Measurements from ENCODE around the gene MKLN1.

DNA sequence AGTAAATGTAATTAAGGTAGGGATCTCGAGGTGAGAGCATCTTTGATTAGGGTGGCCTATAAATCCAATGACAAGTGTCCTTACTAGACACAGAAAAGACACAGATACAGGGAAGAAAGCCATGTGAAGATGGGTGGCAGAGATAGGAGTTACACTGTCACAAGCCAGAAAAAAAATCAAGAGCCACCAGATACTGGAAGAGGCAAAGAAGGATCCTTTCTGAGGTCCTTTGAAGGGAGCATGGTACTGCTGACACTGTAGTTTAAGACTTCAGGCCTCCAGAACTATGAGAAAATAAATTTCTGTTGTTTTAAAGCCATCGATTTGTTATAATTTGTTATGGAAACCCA is 56.6 kb downstream of the MKLN1 start:
- TF ChIP-seq, protein P1, sequence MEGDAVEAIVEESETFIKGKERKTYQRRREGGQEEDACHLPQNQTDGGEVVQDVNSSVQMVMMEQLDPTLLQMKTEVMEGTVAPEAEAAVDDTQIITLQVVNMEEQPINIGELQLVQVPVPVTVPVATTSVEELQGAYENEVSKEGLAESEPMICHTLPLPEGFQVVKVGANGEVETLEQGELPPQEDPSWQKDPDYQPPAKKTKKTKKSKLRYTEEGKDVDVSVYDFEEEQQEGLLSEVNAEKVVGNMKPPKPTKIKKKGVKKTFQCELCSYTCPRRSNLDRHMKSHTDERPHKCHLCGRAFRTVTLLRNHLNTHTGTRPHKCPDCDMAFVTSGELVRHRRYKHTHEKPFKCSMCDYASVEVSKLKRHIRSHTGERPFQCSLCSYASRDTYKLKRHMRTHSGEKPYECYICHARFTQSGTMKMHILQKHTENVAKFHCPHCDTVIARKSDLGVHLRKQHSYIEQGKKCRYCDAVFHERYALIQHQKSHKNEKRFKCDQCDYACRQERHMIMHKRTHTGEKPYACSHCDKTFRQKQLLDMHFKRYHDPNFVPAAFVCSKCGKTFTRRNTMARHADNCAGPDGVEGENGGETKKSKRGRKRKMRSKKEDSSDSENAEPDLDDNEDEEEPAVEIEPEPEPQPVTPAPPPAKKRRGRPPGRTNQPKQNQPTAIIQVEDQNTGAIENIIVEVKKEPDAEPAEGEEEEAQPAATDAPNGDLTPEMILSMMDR (IDR thresholded peaks at IDR 0.05 in 2 of 3, conservative IDR thresholded peaks at IDR 0.05 in 1 of 3; ENCODE audit: control insufficient read depth in 2 of 3, extremely low read depth in 1 of 3, insufficient read depth in 1 of 3, low read depth in 3 of 3, low read length in 3 of 3) = no peak
- no peak for TF ChIP-seq KDM1A (IDR thresholded peaks at IDR 0.05; ENCODE audit: borderline replicate concordance)

All from GM12878 (cell line).